LNCAP (cell line): Measurements from ENCODE around the gene SCYGR7.

Source experiments
- TF ChIP-seq, protein P1 (sequence below): fragments of 450-650 bp; IDR thresholded peaks from 2 replicates; pipeline ENCODE4 v1.5.1; 2017; ENCODE audit warnings: mild to moderate bottlenecking

The SCYGR7 gene, protein sequence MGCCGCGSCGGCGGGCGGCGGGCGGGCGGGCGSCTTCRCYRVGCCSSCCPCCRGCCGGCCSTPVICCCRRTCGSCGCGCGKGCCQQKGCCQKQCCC

GRCh38 chr2:227728035-227728434 lies at the start of gene SCYGR7:
TSS of gene SCYGR7 (plus strand) at chr2:227728335. CDS start at chr2:227728335, 0 bp downstream.
- TF ChIP-seq, protein P1, sequence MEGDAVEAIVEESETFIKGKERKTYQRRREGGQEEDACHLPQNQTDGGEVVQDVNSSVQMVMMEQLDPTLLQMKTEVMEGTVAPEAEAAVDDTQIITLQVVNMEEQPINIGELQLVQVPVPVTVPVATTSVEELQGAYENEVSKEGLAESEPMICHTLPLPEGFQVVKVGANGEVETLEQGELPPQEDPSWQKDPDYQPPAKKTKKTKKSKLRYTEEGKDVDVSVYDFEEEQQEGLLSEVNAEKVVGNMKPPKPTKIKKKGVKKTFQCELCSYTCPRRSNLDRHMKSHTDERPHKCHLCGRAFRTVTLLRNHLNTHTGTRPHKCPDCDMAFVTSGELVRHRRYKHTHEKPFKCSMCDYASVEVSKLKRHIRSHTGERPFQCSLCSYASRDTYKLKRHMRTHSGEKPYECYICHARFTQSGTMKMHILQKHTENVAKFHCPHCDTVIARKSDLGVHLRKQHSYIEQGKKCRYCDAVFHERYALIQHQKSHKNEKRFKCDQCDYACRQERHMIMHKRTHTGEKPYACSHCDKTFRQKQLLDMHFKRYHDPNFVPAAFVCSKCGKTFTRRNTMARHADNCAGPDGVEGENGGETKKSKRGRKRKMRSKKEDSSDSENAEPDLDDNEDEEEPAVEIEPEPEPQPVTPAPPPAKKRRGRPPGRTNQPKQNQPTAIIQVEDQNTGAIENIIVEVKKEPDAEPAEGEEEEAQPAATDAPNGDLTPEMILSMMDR: no peak

DNA sequence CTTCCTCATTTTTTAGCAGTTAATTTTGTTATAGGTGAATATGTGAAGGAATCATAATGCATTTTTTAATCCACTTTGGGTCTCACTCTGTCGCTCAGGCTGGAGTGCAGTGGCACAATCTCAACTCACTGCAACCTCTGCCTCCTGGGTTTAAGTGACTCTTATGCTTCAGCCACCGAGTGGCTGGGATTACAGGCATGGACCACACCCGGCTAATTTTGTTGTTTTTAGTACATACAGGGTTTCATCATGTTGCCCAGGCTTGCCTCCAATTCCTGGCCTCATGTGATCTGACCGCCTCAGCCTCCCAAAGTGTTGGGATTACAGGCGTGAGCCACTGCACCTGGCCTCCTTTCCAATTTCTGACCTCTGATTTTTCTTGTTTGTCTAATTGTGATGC lies 43.9 kb upstream of the SCYGR7 start:
- TF ChIP-seq, protein P1: no peak

DNA sequence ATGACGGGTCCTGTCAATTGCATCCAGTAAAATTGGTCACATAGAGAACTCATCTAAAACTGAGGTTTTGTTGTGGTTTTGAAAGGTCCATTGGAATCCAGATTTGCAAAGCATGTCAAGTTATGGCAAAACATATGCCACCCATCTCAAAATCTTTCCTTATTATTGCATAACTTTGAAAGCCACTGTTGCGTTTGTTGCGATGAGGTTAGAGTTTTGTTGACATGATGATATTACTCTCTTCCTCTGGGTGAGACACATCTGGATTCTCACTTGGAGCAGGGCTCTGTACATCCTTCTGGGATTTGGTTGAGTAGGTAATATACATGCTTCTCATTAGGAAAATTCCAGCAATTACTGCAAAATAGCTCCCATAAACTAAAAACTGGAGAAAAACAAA lies 40.9 kb upstream of the SCYGR7 start:
- TF ChIP-seq, protein P1: no peak

- TF ChIP-seq, protein P1: no peak
These were observed 31.0 kb upstream of the SCYGR7 start for GRCh38 chr2:227696990-227697679.

DNA sequence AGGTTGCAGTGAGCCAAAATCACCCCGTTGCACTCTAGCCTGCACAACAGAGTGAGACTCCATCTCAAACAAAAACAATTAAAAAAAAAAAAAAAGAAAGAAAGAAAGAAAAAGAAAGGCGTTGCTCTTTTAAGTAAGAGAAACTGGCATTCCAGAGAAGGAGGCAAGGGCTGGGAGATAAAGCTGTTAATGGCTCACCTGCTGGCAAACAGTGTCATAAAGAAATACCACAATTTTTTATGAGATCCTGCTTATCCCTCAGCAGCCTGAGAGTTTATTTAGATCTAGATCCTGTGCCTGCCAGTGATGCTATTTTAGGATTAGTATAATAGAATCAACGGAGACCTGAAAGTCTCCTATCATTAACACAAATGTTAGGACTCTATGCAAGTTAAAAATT lies 26.6 kb upstream of the SCYGR7 start:
- TF ChIP-seq, protein P1: no peak

DNA sequence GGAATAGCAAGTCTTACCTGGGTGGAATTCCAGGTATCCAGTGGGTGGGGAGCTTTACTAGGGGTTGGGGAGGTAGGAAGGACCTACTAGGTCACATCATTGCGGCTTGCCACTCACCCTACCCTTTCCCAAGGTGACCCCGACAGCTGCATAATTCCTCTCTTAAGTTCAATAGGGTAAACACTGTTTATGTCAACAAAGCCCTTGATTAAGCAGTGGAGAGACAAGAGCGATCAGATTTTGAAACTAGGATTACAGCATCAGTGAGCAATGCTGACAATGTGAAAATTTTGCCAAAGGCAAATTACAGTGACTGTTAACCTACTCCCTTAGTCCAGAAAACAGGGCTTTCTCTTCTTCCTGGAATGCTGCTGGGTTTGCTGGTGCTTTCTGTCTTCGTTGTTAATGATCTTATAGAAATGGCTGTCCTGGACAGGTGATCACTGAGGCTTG lies 24.8 kb upstream of the SCYGR7 start:
- TF ChIP-seq, protein P1: no peak

- TF ChIP-seq, protein P1: no peak
These were observed 24.2 kb upstream of the SCYGR7 start for GRCh38 chr2:227703961-227704360.
